SK-N-SH (cell line): ENCODE data around the gene YARS1. TPM values are rescaled to one million over a fixed set of nuclear protein-coding genes. Genes with fewer than 3 reads are reported as not detected.
"Not testable (repeated sequence)": the region's sequence is repeated elsewhere in the genome, so short reads cannot be mapped to it uniquely, and the experiment has no call there.

ENCODE experiments used
- CTCF ChIA-PET: fragments of 300-600, 350-600 bp; formaldehyde crosslinking; extraction: SDS; loops from one replicate; lab custom pipeline; 2021; lab: Yijun Ruan, JAX
- POLR2A ChIA-PET: fragments of 350-600 bp; sonication (Branson Sonifier 250); formaldehyde crosslinking; extraction: SDS; loops from one replicate; lab custom pipeline; 2020; ENCODE audit warnings: antibody characterized with exemption, inconsistent platforms; lab: Yijun Ruan, JAX
- DNase-seq: peaks from one replicate; pipeline ENCODE4 v3.0.0; 2012
- H2AFZ ChIP-seq: fragments of 200-600 bp; sonication (generic); 2 replicates; pipeline ENCODE4 v1.8.1; 2016; ENCODE audit warnings: antibody characterized with exemption, mild to moderate bottlenecking, low read depth
- H3F3A ChIP-seq: fragments of 200-600 bp; sonication (generic); replicated peaks from 2 replicates; pipeline ENCODE3; 2016; ENCODE audit warnings: antibody characterized with exemption, mild to moderate bottlenecking; ENCODE audit not compliant: insufficient read depth
- H3K27ac ChIP-seq, 2 experiments: fragments of 200-500 bp in 1 of 2; fragments of 200-600 bp in 1 of 2; sonication (Bioruptor generic) in 1 of 2; sonication (generic), shearing (Covaris generic) in 1 of 2; 2 replicates each; pipeline versions ENCODE4 v1.5.1 to v1.6.1; 2014 to 2016; ENCODE audit warnings: low read depth in 2 of 2, inconsistent platforms in 1 of 2, low read length in 1 of 2, mild to moderate bottlenecking in 1 of 2, mixed read lengths in 1 of 2
- H3K27me3 ChIP-seq: fragments of 200-600 bp; sonication (generic), shearing (Covaris generic); 2 replicates; pipeline ENCODE4 v1.6.1; 2016; ENCODE audit warnings: mixed run types; ENCODE audit not compliant: insufficient read depth
- H3K36me3 ChIP-seq, 2 experiments: fragments of 200-500 bp in 1 of 2; fragments of 200-600 bp in 1 of 2; sonication (Bioruptor generic) in 1 of 2; sonication (generic) in 1 of 2; replicated peaks in 1 of 2; 2 replicates each; pipeline versions ENCODE3 to v1.5.1; 2014 to 2016; ENCODE audit warnings: low read length in 1 of 2, mild to moderate bottlenecking in 1 of 2; ENCODE audit not compliant: insufficient read depth in 2 of 2, control insufficient read depth in 1 of 2
- H3K4me1 ChIP-seq, 2 experiments: fragments of 200-500 bp in 1 of 2; fragments of 200-600 bp in 1 of 2; sonication (Bioruptor generic) in 1 of 2; sonication (generic), shearing (Covaris generic) in 1 of 2; 2 replicates each; pipeline versions ENCODE4 v1.5.1 to v1.6.1; 2014 to 2016; ENCODE audit warnings: low read depth in 1 of 2, low read length in 1 of 2, mixed run types in 1 of 2; ENCODE audit not compliant: insufficient read depth in 2 of 2, control insufficient read depth in 1 of 2
- H3K4me2 ChIP-seq: fragments of 200-600 bp; sonication (generic), shearing (Covaris generic); 2 replicates; pipeline ENCODE4 v1.6.1; 2017; ENCODE audit warnings: mixed run types
- H3K4me3 ChIP-seq, 2 experiments: fragments of 200-500 bp in 1 of 2; fragments of 200-600 bp in 1 of 2; sonication (Bioruptor generic) in 1 of 2; sonication (generic), shearing (Covaris generic) in 1 of 2; 2 replicates each; pipeline versions ENCODE4 v1.5.1 to v1.8.1; 2014 to 2016; ENCODE audit warnings: low read depth in 2 of 2, inconsistent platforms in 1 of 2, low read length in 1 of 2, mild to moderate bottlenecking in 1 of 2, mixed read lengths in 1 of 2, moderate library complexity in 1 of 2
- H3K79me2 ChIP-seq: fragments of 200-600 bp; sonication (generic); 2 replicates; pipeline ENCODE4 v1.8.1; 2017; ENCODE audit warnings: mild to moderate bottlenecking; ENCODE audit not compliant: insufficient read depth
- H3K9ac ChIP-seq: fragments of 200-600 bp; sonication (generic); 2 replicates; pipeline ENCODE4 v1.6.1; 2017; ENCODE audit warnings: mixed run types
- H3K9me2 ChIP-seq: fragments of 200-600 bp; sonication (generic); 2 replicates; pipeline ENCODE4 v1.6.1; 2017; ENCODE audit warnings: mixed run types
- H3K9me3 ChIP-seq: fragments of 200-600 bp; sonication (generic); 2 replicates; pipeline ENCODE4 v1.6.1; 2017; ENCODE audit warnings: mixed run types, mild to moderate bottlenecking, moderate library complexity
- H4K20me1 ChIP-seq: fragments of 200-600 bp; sonication (generic); 2 replicates; pipeline ENCODE4 v1.6.1; 2017; ENCODE audit warnings: mild to moderate bottlenecking, mixed run types; ENCODE audit not compliant: insufficient read depth
- CTCF ChIP-seq: fragments of 200-600 bp; sonication (generic); IDR thresholded peaks from 2 replicates; pipeline ENCODE4 v1.6.1; 2017; ENCODE audit warnings: antibody characterized with exemption, mild to moderate bottlenecking, moderate library complexity
- EP300 ChIP-seq, 2 experiments: IDR thresholded peaks; 2 replicates each; pipeline versions ENCODE4 v1.4.0 to v1.6.1; 2012; ENCODE audit warnings: borderline replicate concordance in 1 of 2, low read depth in 1 of 2, low read length in 1 of 2
- FOSL2 ChIP-seq: IDR thresholded peaks from 2 replicates; pipeline ENCODE4 v1.4.0; 2012; ENCODE audit warnings: low read depth, mild to moderate bottlenecking, moderate library complexity, borderline replicate concordance
- JUND ChIP-seq: IDR thresholded peaks from 2 replicates; pipeline ENCODE4 v1.4.0; 2012
- MXI1 ChIP-seq: IDR thresholded peaks from 2 replicates; pipeline ENCODE4 v1.6.1; 2012; ENCODE audit warnings: mild to moderate bottlenecking, low read depth, low read length, improper control_type of control experiment
- NFIC ChIP-seq: IDR thresholded peaks from 2 replicates; pipeline ENCODE4 v1.4.0; 2012; ENCODE audit warnings: borderline replicate concordance
- PBX3 ChIP-seq: IDR thresholded peaks from 2 replicates; pipeline ENCODE4; 2012
- RAD21 ChIP-seq: IDR thresholded peaks from 2 replicates; pipeline ENCODE4 v1.6.1; 2012; ENCODE audit warnings: mild to moderate bottlenecking, low read length
- REST ChIP-seq: IDR thresholded peaks from 2 replicates; pipeline ENCODE4 v1.6.1; 2012; ENCODE audit warnings: mild to moderate bottlenecking, low read depth, low read length, moderate library complexity
- RXRA ChIP-seq: IDR thresholded peaks from 2 replicates; pipeline ENCODE4 v1.4.0; 2012; ENCODE audit warnings: low read depth, mild to moderate bottlenecking, borderline replicate concordance
- SMC3 ChIP-seq: IDR thresholded peaks from 2 replicates; pipeline ENCODE4 v1.6.1; 2012; ENCODE audit warnings: low read depth, low read length, improper control_type of control experiment
- TCF12 ChIP-seq: IDR thresholded peaks from 2 replicates; pipeline ENCODE4 v1.4.0; 2012
- WGBS: methylation state at CpG from one replicate; pipeline ENCODE4 v1.1.6; 2017; ENCODE audit warnings: low lambda C conversion rate; 5-methylcytosine and 5-hydroxymethylcytosine counted together
- polyA plus RNA-seq, 3 experiments: library from polyadenylated mRNA; depleted of rRNA; stranded (reverse); fragments of >200 nt; gene quantifications; 2 replicates each; pipeline ENCODE4 v1.2.3, GENCODE V29; 2012

The YARS1 gene
- polyA plus RNA-seq, 1 of the 3 experiments (the other 2 are of a cell fraction), result 46.3 TPM

GRCh38 chr1:32791881-32792280 lies 25.3 kb downstream of the YARS1 start:
- no peak for DNase-seq
- POLR2A ChIA-PET, result no interaction called here

GRCh38 chr1:32789356-32789755 lies 27.8 kb downstream of the YARS1 start:
- H3K4me3 ChIP-seq, H4K20me1 ChIP-seq, H3K9me2 ChIP-seq, H3K9me3 ChIP-seq, DNase-seq, H3K4me2 ChIP-seq, H2AFZ ChIP-seq, H3K9ac ChIP-seq, H3K27me3 ChIP-seq, POLR2A ChIA-PET, H3F3A ChIP-seq: not testable (repeated sequence)
- TF ChIP-seq EP300 (IDR thresholded peaks at IDR 0.05; ENCODE audit: borderline replicate concordance in 1 of 2, low read depth in 1 of 2, low read length in 1 of 2), result peak in 1 of 2 experiments; percentile 40; a peak in 1 of 4 replicates
- peak; percentile 34; the same call in 1 of the 2 replicates for TF ChIP-seq TCF12
- peak; percentile 17; the same call in 1 of the 2 replicates for TF ChIP-seq RXRA
- peak; percentile 51 for TF ChIP-seq JUND
- peak; percentile 62 for TF ChIP-seq PBX3
- TF ChIP-seq NFIC, result peak; percentile 76; the same call in 1 of the 2 replicates
- TF ChIP-seq FOSL2, result peak; percentile 63
- Histone ChIP-seq H3K79me2 (peaks cover 12% of the 10 kb centered on the region; the same call in 1 of the 2 replicates), H3K4me1 (0 out of 4 replicates have a peak, but pooled peaks cover 0 to 11% of the 10 kb centered on the region in 2 experiments), H3K36me3 (peaks cover 22 to 78% of the 10 kb centered on the region in 2 experiments), H3K27ac (peak overlapping the region in 1 of 2 experiments; percentile 58; a peak in 1 of 4 replicates)
- CTCF ChIA-PET, result interaction anchor here (1.2 kb wide), 1 partner anchor 16 kb away, joined by 3 read pairs; no protein-coding TSS in a partner anchor
- WGBS, result 55% methylated on average over 2 of the region's 2 CpGs

More at GRCh38 chr1:32791881-32792280, 25.3 kb downstream of the YARS1 start:
- no peak overlapping the region for H3K4me3 ChIP-seq
- TF ChIP-seq MXI1 (no peak), JUND (no peak), FOSL2 (peak; percentile 11; the same call in 1 of the 2 replicates)
- H3K36me3 ChIP-seq, result peaks cover 8 to 77% of the 10 kb centered on the region in 2 experiments
- CTCF ChIA-PET, result interaction anchor here (1.2 to 2.9 kb wide), 3 partner anchors 16 to 80 kb away, joined by 3 to 16 read pairs (median 3); no protein-coding TSS in a partner anchor
- no peaks in the 10 kb centered on the region for H3K9me2 ChIP-seq
- WGBS, result 100% methylated on average over 1 of the region's 1 CpG
- no peaks in the 10 kb centered on the region for H3K9me3 ChIP-seq
- H4K20me1 ChIP-seq, result no peaks in the 10 kb centered on the region
- H3F3A ChIP-seq, result peaks cover 10% of the 10 kb centered on the region
- H3K79me2 ChIP-seq, result peaks cover 14% of the 10 kb centered on the region; the same call in 1 of the 2 replicates
- 0 out of 4 replicates have a peak, but pooled peaks cover 0 to 11% of the 10 kb centered on the region in 2 experiments for H3K4me1 ChIP-seq
- no peaks in the 10 kb centered on the region for H3K27me3 ChIP-seq
- H3K4me2 ChIP-seq, result no peak overlapping the region
- no peak overlapping the region for H3K27ac ChIP-seq
- H2AFZ ChIP-seq, result no peak overlapping the region
- H3K9ac ChIP-seq, result no peak overlapping the region

- H3K4me1 ChIP-seq, result peaks cover 0 to 6% of the 10 kb centered on the region in 2 experiments; a peak in 1 of 4 replicates
- H3K36me3 ChIP-seq, result peaks cover 32 to 69% of the 10 kb centered on the region in 2 experiments
- ChIA-PET POLR2A (no interaction called here), CTCF (interaction anchor here (0.7 to 1.6 kb wide), 4 partner anchors 12 to 75 kb away, joined by 3 to 9 read pairs (median 4); no protein-coding TSS in a partner anchor)
- H3K27me3 ChIP-seq, result no peaks in the 10 kb centered on the region
- 91% methylated on average over 4 of the region's 4 CpGs for WGBS
- H4K20me1 ChIP-seq, result no peaks in the 10 kb centered on the region
- peaks cover 20% of the 10 kb centered on the region for H3F3A ChIP-seq
- no peak overlapping the region for H3K27ac ChIP-seq
- no peaks in the 10 kb centered on the region; the same call in 1 of the 2 replicates for H3K79me2 ChIP-seq
- H3K9me2 ChIP-seq, result no peaks in the 10 kb centered on the region
- no peak overlapping the region for H3K9ac ChIP-seq
- no peaks in the 10 kb centered on the region for H3K9me3 ChIP-seq
- DNase-seq, result no peak
- H3K4me3 ChIP-seq, result no peak overlapping the region
- no peak overlapping the region for H2AFZ ChIP-seq
- no peak overlapping the region for H3K4me2 ChIP-seq
- TF ChIP-seq CTCF (peak; percentile 55), RAD21 (peak; percentile 24; the same call in 1 of the 2 replicates), REST (no peak), SMC3 (peak; percentile 34)
Measured at GRCh38 chr1:32786856-32787255, 30.3 kb downstream of the YARS1 start.
